Effector CD8-positive, alpha-beta T cell (primary cell): Measurements from ENCODE around the gene DOCK3.
"Not testable (repeated sequence)": the region's sequence is repeated elsewhere in the genome, so short reads cannot be mapped to it uniquely, and the experiment has no call there.

Experiments
- DNase-seq: peaks from one replicate; lab custom pipeline; 2025; lab: John Stamatoyannopoulos, UW

DOCK3 gene

GRCh38 chr3:50651920-50652529 is 22.7 kb upstream of the DOCK3 start:
- DNase-seq: no peak

GRCh38 chr3:50652709-50653108 is 22.0 kb upstream of the DOCK3 start:
- DNase-seq: peak; percentile 32

GRCh38 chr3:50653937-50654595 is 20.7 kb upstream of the DOCK3 start:
- DNase-seq: no peak

- DNase-seq: no peak
These were observed 19.5 kb upstream of the DOCK3 start for GRCh38 chr3:50655009-50655830.

GRCh38 chr3:50656417-50657195 is 18.1 kb upstream of the DOCK3 start:
- DNase-seq: no peak

- DNase-seq: no peak
These were observed 17.3 kb upstream of the DOCK3 start for GRCh38 chr3:50657407-50657806.

GRCh38 chr3:50657816-50658215 is 16.9 kb upstream of the DOCK3 start:
- no peak for DNase-seq

- DNase-seq: no peak
These were observed 16.3 kb upstream of the DOCK3 start for GRCh38 chr3:50658416-50658815.

GRCh38 chr3:50658831-50659230 is 15.9 kb upstream of the DOCK3 start:
- no peak for DNase-seq

GRCh38 chr3:50660386-50660785 is 14.3 kb upstream of the DOCK3 start:
- no peak for DNase-seq

- no peak for DNase-seq
These were observed 13.3 kb upstream of the DOCK3 start for GRCh38 chr3:50661321-50661837.

GRCh38 chr3:50662408-50662807 is 12.3 kb upstream of the DOCK3 start:
- DNase-seq: no peak

- no peak for DNase-seq
These were observed 9.5 kb upstream of the DOCK3 start for GRCh38 chr3:50665081-50665840.

- DNase-seq: not testable (repeated sequence)
These were observed 8.9 kb upstream of the DOCK3 start for GRCh38 chr3:50665841-50666115.

- no peak for DNase-seq
These were observed 7.9 kb upstream of the DOCK3 start for GRCh38 chr3:50666837-50667236.

GRCh38 chr3:50671331-50671730 is 3.4 kb upstream of the DOCK3 start:
- no peak for DNase-seq

GRCh38 chr3:50672656-50673055 is 2.1 kb upstream of the DOCK3 start:
- DNase-seq: no peak

- DNase-seq: no peak
These were observed 796 bp upstream of the DOCK3 start for GRCh38 chr3:50673931-50674330.

GRCh38 chr3:50675179-50676030 is 678 bp downstream of the DOCK3 start:
- DNase-seq: peak; percentile 22

- DNase-seq: no peak
These were observed 1.4 kb downstream of the DOCK3 start for GRCh38 chr3:50676031-50676705.
